HG02571 (cell line): ENCODE results near the gene CCDC127.

Experiments used
- ATAC-seq: cut with Tn5 transposase; IDR thresholded peaks from one replicate; pipeline ENCODE4 v1.9.1; 2021; ENCODE audit warnings: mild to moderate bottlenecking, moderate library complexity; ENCODE audit not compliant: unreplicated experiment

The CCDC127 gene

GRCh38 chr5:160921-161802 is 56.8 kb downstream of the CCDC127 start:
- ATAC-seq = no peak

GRCh38 chr5:160173-160510 is 57.8 kb downstream of the CCDC127 start:
- no peak for ATAC-seq

GRCh38 chr5:159448-160172 is 58.3 kb downstream of the CCDC127 start:
- ATAC-seq = no peak

- no peak for ATAC-seq
Measured at GRCh38 chr5:158807-159447, 59.0 kb downstream of the CCDC127 start.

GRCh38 chr5:157801-158200 is 60.2 kb downstream of the CCDC127 start:
- no peak for ATAC-seq

- no peak for ATAC-seq
Measured at GRCh38 chr5:157126-157715, 60.7 kb downstream of the CCDC127 start.

GRCh38 chr5:156411-157072 is 61.4 kb downstream of the CCDC127 start:
- no peak for ATAC-seq

- ATAC-seq = no peak
Measured at GRCh38 chr5:155651-156410, 62.1 kb downstream of the CCDC127 start.

GRCh38 chr5:154826-155225 is 63.1 kb downstream of the CCDC127 start:
- ATAC-seq = no peak

GRCh38 chr5:154236-154635 is 63.7 kb downstream of the CCDC127 start:
- no peak for ATAC-seq

GRCh38 chr5:153256-153655 is 64.7 kb downstream of the CCDC127 start:
- no peak for ATAC-seq

GRCh38 chr5:152077-152476 is 65.9 kb downstream of the CCDC127 start:
- ATAC-seq = no peak

GRCh38 chr5:150746-151145 is 67.2 kb downstream of the CCDC127 start:
- no peak for ATAC-seq

- ATAC-seq = no peak
Measured at GRCh38 chr5:149745-150485, 68.0 kb downstream of the CCDC127 start.

GRCh38 chr5:147751-148150 is 70.2 kb downstream of the CCDC127 start:
- ATAC-seq = no peak
